Erythroblast (primary cell): ENCODE data around the gene CHP1.

Experiments used
- GATA1 ChIP-seq: IDR thresholded peaks from 2 replicates; pipeline ENCODE4 v1.6.1; 2011; ENCODE audit warnings: low read depth, mild to moderate bottlenecking, control low read depth, low read length, moderate library complexity
- POLR2A ChIP-seq: IDR thresholded peaks from 2 replicates; pipeline ENCODE4 v1.6.1; 2011; ENCODE audit warnings: mild to moderate bottlenecking, low read length

DNA sequence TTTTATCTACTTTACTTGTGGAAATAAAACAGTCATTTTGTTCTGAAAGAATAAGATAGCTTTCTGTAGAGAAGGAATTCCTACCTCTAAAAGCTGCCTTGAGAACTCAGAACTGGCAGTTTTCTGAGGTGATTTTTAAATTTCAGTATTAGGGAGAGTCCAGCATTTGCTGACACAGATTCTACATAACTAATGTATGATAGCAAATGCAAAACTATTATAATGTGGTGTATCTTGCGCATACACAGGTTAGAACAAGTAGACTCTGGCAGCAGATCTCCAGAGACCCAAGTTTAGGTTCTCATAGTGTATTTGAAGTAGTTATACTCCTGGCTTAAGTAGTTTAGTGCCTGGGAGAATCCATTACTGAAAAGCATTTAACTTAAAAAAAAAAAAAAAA is 70.5 kb downstream of the CHP1 start:
- no peak for TF ChIP-seq POLR2A
- TF ChIP-seq GATA1: no peak
